Measurements from ENCODE around the gene BABAM2.
"Not testable (repeated sequence)": the region's sequence is repeated elsewhere in the genome, so short reads cannot be mapped to it uniquely, and the experiment has no call there.

Gene BABAM2

GRCh38 chr2:27875089-27875881 lies 15.2 kb upstream of the BABAM2 start:
- in situ Hi-C loops (cut with MboI; ENCODE audit: low sequenced_read_pairs): no loop called here

DNA sequence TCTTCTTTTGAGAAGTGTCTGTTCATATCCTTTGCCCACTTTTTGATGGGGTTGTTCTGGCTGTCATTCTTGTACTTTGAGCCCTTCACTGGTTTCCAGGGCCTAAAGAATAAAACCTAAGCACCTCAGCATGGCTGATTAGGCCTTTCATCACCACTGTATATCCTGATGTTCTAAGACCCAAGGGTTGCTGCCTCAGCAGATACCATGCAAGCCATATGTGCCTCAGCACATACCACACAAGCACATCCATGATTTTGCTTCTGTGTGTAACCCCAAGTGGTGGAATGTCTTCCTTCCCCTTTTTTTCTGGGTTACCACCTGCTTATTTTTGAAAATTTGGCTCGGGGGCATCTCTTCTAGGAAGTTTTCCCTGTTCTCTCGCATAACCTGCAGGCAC lies 11.7 kb upstream of the BABAM2 start:
- in situ Hi-C loops (cut with MboI; ENCODE audit: low sequenced_read_pairs): no loop called here

DNA sequence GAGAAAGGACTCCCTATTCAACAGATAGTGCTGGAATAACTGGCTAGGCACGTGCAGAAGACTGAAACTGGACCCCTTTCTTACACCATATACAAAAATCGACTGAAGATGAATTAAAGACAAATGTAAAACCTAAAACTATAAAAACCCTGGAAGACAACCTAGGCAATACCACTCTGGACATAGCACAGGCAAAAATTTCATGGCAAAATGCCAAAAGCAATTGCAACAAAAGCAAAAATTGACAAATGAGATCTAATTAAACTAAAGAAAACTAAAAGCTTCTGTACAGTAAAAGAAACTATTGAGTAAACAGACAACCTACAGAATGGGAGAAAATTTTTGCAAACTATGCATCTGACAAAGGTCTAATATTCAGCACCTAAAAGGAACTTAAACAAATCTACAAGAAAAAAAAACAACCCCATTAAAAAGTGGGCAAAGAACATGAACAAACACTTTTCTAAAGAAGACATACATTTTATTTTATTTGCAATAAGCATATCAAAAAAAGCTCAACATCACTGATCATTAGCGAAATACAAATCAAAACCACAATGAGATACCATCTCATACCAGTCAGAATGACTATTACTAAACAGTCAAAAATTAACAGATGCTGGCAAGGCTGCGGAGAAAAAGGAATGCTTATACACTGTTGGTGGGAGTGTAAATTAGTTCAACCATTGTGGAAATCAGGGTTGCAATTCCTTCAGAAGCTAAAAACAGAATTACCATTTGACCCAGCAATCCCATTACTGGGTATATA lies 8.5 kb upstream of the BABAM2 start:
- in situ Hi-C loops (cut with MboI; ENCODE audit: low sequenced_read_pairs): not testable (repeated sequence)

DNA sequence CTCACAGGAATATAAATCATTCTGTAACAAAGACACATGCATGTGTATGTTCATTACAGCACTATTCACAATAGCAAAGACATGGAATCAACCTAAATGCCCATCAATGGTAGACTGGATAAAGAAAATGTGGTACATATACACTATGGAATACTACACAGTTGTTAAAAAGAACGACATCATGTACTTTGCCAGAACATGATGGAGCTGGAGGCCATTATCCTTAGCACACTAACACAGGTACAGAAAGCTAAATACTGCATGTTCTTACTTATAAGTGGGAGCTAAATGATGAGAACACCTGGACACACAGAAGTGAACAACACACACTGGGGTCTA lies 8.0 kb upstream of the BABAM2 start:
- in situ Hi-C loops (cut with MboI; ENCODE audit: low sequenced_read_pairs): not testable (repeated sequence)

DNA sequence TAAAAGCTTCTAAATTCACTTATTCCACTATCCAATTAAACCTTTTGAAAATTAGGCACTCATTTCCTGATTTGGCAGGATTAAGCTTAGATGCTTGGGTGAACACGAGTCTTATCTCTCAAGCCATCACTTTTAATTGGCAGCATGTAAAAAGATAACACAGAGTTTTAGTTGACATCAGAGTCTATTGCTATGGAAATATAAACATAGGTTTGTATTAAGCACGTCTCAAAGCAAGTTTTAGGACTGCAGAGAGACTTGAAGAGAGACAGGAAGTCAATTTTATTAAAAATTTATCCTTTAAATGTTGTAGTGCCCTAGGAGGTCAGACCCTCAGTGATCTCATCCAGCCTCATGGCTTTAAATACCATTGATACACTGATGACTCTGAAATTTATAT lies 5.9 kb upstream of the BABAM2 start:
- in situ Hi-C loops (cut with MboI; ENCODE audit: low sequenced_read_pairs): no loop called here

- in situ Hi-C loops (cut with MboI; ENCODE audit: low sequenced_read_pairs): no loop called here
These were observed 5.3 kb upstream of the BABAM2 start for GRCh38 chr2:27885234-27885633.

DNA sequence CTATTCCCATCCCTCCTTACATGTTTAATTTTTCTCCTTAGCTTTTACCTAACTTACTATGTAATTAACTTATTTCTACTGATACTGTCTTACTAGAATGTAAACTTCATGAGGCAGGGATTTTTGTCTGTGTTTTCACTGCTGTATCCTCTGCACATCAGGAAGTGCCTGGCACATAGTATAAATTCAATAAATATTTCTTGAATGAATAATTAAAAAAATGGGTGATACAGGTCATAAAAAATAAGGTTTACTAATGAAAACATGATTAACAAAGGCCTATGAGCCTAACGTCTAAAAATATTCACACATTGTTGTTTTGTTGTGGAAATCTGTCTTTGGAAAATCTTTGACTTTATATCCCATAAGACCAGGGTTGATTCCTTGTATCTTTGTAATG lies 4.9 kb upstream of the BABAM2 start:
- in situ Hi-C loops (cut with MboI; ENCODE audit: low sequenced_read_pairs): no loop called here

- in situ Hi-C loops (cut with MboI; ENCODE audit: low sequenced_read_pairs): no loop called here
These were observed 4.2 kb upstream of the BABAM2 start for GRCh38 chr2:27886322-27886721.

- in situ Hi-C loops (cut with MboI; ENCODE audit: low sequenced_read_pairs): no loop called here
These were observed 3.4 kb upstream of the BABAM2 start for GRCh38 chr2:27887111-27887510.

- in situ Hi-C loops (cut with MboI; ENCODE audit: low sequenced_read_pairs): no loop called here
These were observed 2.7 kb upstream of the BABAM2 start for GRCh38 chr2:27887830-27888229.

DNA sequence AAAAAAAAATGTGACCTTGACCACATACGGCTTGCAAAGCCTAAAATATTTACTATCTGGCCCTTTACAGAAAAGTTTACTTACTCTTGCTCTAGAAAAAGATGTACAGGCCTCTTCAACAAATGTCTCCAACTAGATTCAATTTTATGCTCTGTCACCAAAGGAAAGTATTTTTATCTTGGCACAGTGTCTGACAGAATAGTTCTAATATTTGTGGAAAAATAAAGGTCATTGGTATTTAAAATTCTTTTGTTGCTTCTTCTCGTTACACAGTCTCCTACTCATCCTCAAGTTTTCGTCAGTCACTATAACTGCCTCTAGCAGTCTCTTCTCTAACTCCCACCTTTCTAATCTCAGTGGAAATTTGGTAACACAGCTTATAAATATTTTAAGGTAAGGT lies 1.7 kb upstream of the BABAM2 start:
- in situ Hi-C loops (cut with MboI; ENCODE audit: low sequenced_read_pairs): no loop called here

DNA sequence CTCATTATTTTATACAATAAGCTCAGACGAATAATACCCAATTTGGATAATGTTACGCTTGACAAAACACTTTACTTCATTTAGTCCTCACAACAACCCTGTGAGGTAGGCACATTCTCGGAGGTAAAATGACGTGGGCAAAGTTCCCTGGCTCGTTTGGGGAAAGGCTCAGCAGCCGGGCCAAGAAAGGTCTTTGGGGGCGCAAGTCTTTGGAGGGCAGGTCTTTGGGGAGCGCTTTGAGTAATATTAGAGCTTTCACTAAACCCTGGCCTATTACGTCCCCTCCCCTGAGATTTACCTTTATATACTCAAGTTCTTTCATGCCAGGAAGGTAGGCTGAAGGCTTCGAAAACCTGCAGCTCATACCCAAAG lies 769 bp upstream of the BABAM2 start:
- in situ Hi-C loops (cut with MboI; ENCODE audit: low sequenced_read_pairs): no loop called here

DNA sequence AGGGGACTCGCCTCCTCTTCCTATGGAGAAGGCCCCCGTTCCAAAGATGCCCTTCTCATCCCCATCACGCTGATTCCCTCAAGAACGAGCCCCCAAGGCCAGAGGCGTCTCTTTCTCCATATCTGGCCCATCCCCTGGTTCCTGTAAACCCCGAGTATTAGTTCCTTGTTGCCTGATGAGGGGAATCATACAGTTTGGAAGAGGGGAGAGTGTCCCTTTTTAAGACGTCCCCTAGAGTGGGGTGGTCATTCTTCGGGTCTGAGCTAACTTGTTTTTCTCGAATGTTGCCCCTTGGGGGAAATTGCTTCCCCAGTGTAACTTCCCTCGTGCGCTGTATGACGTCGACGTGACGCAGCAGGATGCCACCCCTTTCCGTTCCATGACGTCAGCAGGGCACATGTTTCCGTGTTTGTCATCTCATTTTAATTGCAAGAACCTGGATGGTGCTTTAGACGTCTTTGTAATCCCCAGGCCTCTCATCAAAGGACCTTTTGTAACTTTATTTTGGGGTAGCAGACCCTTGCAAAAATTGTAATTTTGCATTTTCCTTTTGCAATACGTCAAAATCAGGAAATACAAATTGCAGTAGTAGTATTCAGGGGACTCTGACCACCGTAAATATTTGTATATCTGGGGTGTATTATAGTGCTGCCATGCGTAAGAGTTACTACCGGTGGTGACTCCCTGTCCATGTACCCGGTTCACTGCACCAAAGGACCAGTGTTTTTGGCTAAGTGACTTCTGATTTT lies 569 bp downstream of the BABAM2 start:
- in situ Hi-C loops (cut with MboI; ENCODE audit: low sequenced_read_pairs): no loop called here

GRCh38 chr2:27891673-27892105 lies 1.2 kb downstream of the BABAM2 start:
- in situ Hi-C loops (cut with MboI; ENCODE audit: low sequenced_read_pairs): no loop called here

DNA sequence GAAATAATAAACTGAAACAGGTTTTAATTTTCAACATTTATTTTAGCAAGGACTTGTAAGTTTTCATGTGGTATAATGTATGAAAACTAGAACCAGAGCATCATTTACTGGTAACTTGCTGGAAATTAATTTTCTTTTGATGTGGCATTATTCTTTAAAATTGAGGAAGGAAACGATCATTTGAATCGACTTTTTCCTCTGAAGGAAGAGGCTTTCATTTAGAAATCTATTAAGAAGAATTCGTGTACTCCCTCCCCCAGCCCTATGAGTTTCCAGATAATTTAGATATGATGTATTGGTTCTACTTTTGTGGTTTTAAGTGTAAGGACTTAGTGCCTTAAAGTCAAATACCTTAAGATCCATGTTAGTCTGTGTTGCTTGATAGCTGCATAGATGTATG lies 2.5 kb downstream of the BABAM2 start:
- in situ Hi-C loops (cut with MboI; ENCODE audit: low sequenced_read_pairs): no loop called here

- in situ Hi-C loops (cut with MboI; ENCODE audit: low sequenced_read_pairs): no loop called here
These were observed 7.2 kb downstream of the BABAM2 start for GRCh38 chr2:27897717-27898116.

DNA sequence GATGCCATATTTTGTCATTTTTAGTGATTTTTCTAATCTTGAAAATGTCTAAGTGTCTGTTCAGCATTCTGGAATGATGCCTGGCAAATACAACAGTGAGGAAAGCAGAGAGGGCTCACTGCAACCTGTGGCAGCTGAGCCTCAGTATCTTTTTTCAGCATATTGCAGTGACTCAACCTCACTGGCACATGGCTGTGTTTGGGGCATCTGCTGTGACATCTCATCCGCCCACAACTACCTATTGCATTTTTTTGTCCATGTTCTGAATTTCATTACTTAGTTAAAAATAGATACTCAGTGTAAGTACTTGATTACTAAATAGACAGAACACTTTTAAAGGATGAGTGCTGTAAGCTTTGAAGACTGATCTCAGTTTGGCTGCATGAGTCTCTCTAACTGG lies 10.7 kb downstream of the BABAM2 start:
- in situ Hi-C loops (cut with MboI; ENCODE audit: low sequenced_read_pairs): no loop called here

GRCh38 chr2:27902098-27902497 lies 11.6 kb downstream of the BABAM2 start:
- in situ Hi-C loops (cut with MboI; ENCODE audit: low sequenced_read_pairs): no loop called here

- in situ Hi-C loops (cut with MboI; ENCODE audit: low sequenced_read_pairs): no loop called here
These were observed 12.5 kb downstream of the BABAM2 start for GRCh38 chr2:27903018-27903417.

DNA sequence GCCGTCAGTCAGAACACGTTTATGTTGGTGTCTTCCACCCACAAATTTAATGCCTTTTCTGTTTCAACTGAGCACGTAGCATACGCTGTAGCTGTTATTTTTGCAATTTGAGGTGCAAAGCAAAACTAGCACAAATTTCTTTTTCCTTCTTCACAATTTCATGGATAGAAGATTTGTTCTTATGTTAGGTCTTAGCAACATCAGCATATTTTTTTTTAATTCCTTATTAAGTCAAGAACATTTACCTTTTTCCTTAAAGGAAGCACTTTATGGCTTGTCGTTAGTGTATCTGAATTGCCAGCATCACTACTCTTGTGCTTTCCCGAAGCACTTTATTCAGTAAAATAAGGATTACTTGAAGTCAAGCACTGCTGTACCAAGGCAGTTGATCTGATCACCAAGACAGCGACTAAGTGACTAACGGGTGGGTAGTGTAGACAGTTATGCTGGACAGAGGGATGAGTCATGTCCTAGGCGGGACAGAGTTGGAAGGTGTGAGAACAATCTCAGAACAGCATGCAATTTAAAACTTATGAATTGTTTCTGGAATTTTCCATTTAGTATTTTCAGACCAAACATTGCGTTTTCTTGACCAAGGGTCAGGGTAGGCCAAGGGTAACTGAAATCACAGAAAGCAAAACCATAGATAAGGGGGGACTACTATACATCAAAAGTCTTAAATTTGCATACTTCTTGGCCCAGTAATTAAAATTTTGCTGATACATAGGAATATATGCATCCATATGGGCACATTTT lies 13.3 kb downstream of the BABAM2 start:
- in situ Hi-C loops (cut with MboI; ENCODE audit: low sequenced_read_pairs): no loop called here

- in situ Hi-C loops (cut with MboI; ENCODE audit: low sequenced_read_pairs): no loop called here
These were observed 13.8 kb downstream of the BABAM2 start for GRCh38 chr2:27904405-27904665.

Data from HL-60/S4 treated with retinoic acid at 250 ng/mL for 4 days and 3 days (cell line).